ENCODE measurements around the gene FN3K.

DNA sequence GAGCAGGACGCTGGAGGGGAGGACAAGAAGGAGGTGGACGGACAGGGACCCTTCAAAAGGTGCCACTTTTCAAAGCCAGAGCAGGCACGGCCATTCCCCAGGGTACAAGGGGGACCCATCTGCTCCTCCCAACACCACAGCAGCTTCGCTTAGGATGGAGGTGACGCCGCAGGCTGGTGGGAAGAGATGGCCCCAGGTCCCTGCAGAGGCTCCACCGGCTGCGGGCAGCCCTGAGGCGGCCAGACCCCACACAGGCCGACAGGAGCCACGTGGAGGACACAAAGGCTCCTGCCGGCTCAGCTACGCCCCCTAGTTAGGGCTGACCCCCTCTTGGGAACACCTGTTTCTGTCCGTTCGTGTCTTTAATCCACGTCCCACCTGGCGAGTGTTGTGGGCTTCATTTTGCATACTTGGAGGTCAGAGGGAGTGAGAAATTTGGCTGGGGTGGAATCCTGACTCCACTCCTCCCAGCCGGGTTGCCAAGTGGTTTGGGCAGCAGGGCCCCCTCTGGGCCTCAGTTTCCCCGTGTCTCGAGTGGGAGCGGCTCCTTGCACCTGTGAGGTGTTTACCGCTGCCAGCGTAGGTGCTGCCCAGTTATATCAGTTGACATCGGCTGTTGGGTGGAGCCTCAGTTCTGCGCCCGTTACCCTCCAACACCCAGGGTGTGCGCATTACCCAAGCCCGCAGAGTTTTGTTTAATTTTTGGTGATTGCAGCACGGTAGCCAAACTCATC lies 24.7 kb upstream of the FN3K start:
- TF ChIP-seq CTCF (IDR thresholded peaks at IDR 0.05; ENCODE audit: low read depth, low read length, poor library complexity, severe bottlenecking) = peak; percentile 24
- no peak for TF ChIP-seq EZH2phosphoT487 (IDR thresholded peaks at IDR 0.05; ENCODE audit: borderline replicate concordance, low read length)
